Stimulated activated CD8-positive, alpha-beta memory T cell treated with anti-CD3 and anti-CD28 coated beads, Interleukin-15, amount 100 ng/mL, for 24 hours (primary cell): ENCODE results near the gene ASXL2.

Experiments
- DNase-seq: peaks from one replicate; pipeline ENCODE4 v3.0.0-alpha.2; 2020; ENCODE audit warnings: low read depth

Gene ASXL2

GRCh38 chr2:25685741-25686140 lies 192.5 kb downstream of the ASXL2 start:
- no peak for DNase-seq

- no peak for DNase-seq
Observed at GRCh38 chr2:25684577-25685473, 193.5 kb downstream of the ASXL2 start.
